Liver (tissue), 9 donors: ENCODE measurements around the gene PNCK. TPM values are rescaled to one million over a fixed set of nuclear protein-coding genes. Genes with fewer than 3 reads are reported as not detected.
"Not testable (repeated sequence)": the region's sequence is repeated elsewhere in the genome, so short reads cannot be mapped to it uniquely, and the experiment has no call there.

Experiments used
- DNase-seq: peaks from one replicate; pipeline ENCODE4 v3.0.0-alpha.2; 2017; ENCODE audit warnings: low spot score
- H3K27ac ChIP-seq, 2 donors: one replicate each; pipeline ENCODE4 v1.7.0; 2013; ENCODE audit warnings: inconsistent platforms in 2 of 2, low read length in 2 of 2, control low read depth in 1 of 2, low read depth in 1 of 2, mild to moderate bottlenecking in 1 of 2
- H3K27me3 ChIP-seq, 4 donors: one replicate each; pipeline versions ENCODE4 v1.6.1 to v1.7.0; 2013; ENCODE audit warnings: low read length in 3 of 4, inconsistent platforms in 1 of 4, mild to moderate bottlenecking in 1 of 4, moderate library complexity in 1 of 4; ENCODE audit not compliant: control insufficient read depth in 4 of 4, insufficient read depth in 4 of 4
- H3K36me3 ChIP-seq, 4 donors: one replicate each; pipeline versions ENCODE4 v1.6.1 to v1.7.0; 2013; ENCODE audit warnings: low read length in 3 of 4, mild to moderate bottlenecking in 3 of 4, low read depth in 1 of 4, moderate library complexity in 1 of 4; ENCODE audit not compliant: control insufficient read depth in 4 of 4, insufficient read depth in 3 of 4
- H3K4me1 ChIP-seq, 4 donors: one replicate each; pipeline versions ENCODE4 v1.6.1 to v1.7.0; 2013; ENCODE audit warnings: low read length in 3 of 4, mild to moderate bottlenecking in 3 of 4, moderate library complexity in 1 of 4; ENCODE audit not compliant: control insufficient read depth in 4 of 4, insufficient read depth in 4 of 4
- H3K4me3 ChIP-seq, 3 donors: one replicate each; pipeline versions ENCODE4 v1.6.1 to v1.7.0; 2013; ENCODE audit warnings: low read length in 3 of 3, control low read depth in 1 of 3, low read depth in 1 of 3, mild to moderate bottlenecking in 1 of 3
- H3K9ac ChIP-seq, 2 donors: one replicate each; pipeline ENCODE4 v1.7.0; 2013; ENCODE audit warnings: low read length in 2 of 2, mild to moderate bottlenecking in 2 of 2, moderate library complexity in 2 of 2, control low read depth in 1 of 2, low read depth in 1 of 2
- H3K9me3 ChIP-seq, 4 donors: one replicate each; pipeline versions ENCODE4 v1.6.1 to v1.7.0; 2013; ENCODE audit warnings: low read length in 3 of 4; ENCODE audit not compliant: control insufficient read depth in 4 of 4
- ATF3 ChIP-seq: IDR thresholded peaks from 2 replicates; pipeline ENCODE4 v1.6.1; 2016; ENCODE audit warnings: antibody characterized with exemption
- CTCF ChIP-seq: fragments of 150-350 bp; IDR thresholded peaks from 2 replicates; pipeline ENCODE4 v1.5.1; 2017; ENCODE audit warnings: improper control_type of control experiment, low read depth, low read length; ENCODE audit not compliant: missing input control
- FOXA1 ChIP-seq: IDR thresholded peaks from 2 replicates; pipeline ENCODE4 v1.6.1; 2016; ENCODE audit warnings: antibody characterized with exemption
- FOXA2 ChIP-seq: IDR thresholded peaks from 2 replicates; pipeline ENCODE4 v1.6.1; 2016; ENCODE audit warnings: antibody characterized with exemption
- GABPA ChIP-seq, 2 donors: IDR thresholded peaks in 1 of 2; conservative IDR thresholded peaks in 1 of 2; 2 replicates each; pipeline ENCODE4 v1.6.1; 2016; ENCODE audit warnings: antibody characterized with exemption in 2 of 2, mild to moderate bottlenecking in 1 of 2, moderate library complexity in 1 of 2
- HNF4G ChIP-seq: IDR thresholded peaks from 2 replicates; pipeline ENCODE4 v1.6.1; 2016; ENCODE audit warnings: antibody characterized with exemption
- JUND ChIP-seq, 2 donors: IDR thresholded peaks; 2 replicates each; pipeline ENCODE4 v1.6.1; 2016; ENCODE audit warnings: antibody characterized with exemption in 2 of 2
- MAX ChIP-seq: IDR thresholded peaks from 2 replicates; pipeline ENCODE4 v1.6.1; 2016; ENCODE audit warnings: antibody characterized with exemption
- NR2F2 ChIP-seq: IDR thresholded peaks from 2 replicates; pipeline ENCODE4 v1.6.1; 2016; ENCODE audit warnings: antibody characterized with exemption
- RAD21 ChIP-seq, 2 donors: IDR thresholded peaks; 2 replicates each; pipeline ENCODE4 v1.6.1; 2016; ENCODE audit warnings: antibody characterized with exemption in 2 of 2, mild to moderate bottlenecking in 2 of 2
- RXRA ChIP-seq, 2 donors: IDR thresholded peaks; 2 replicates each; pipeline ENCODE4 v1.6.1; 2017 to 2018; ENCODE audit warnings: antibody characterized with exemption in 2 of 2, mild to moderate bottlenecking in 1 of 2
- SP1 ChIP-seq: IDR thresholded peaks from 2 replicates; pipeline ENCODE4 v1.6.1; 2018; ENCODE audit warnings: antibody characterized with exemption, mild to moderate bottlenecking
- TAF1 ChIP-seq: conservative IDR thresholded peaks from 2 replicates; pipeline ENCODE4 v1.6.1; 2016; ENCODE audit warnings: antibody characterized with exemption, mild to moderate bottlenecking
- YY1 ChIP-seq: IDR thresholded peaks from 2 replicates; pipeline ENCODE4 v1.6.1; 2016; ENCODE audit warnings: antibody characterized with exemption, mild to moderate bottlenecking
- ZBTB33 ChIP-seq: IDR thresholded peaks from 2 replicates; pipeline ENCODE4 v1.6.1; 2016; ENCODE audit warnings: antibody characterized with exemption
- WGBS: extraction: QIAGEN DNeasy Blood & Tissue Kit; methylation state at CpG from one replicate; pipeline ENCODE4 v1.1.7; 2013; 5-methylcytosine and 5-hydroxymethylcytosine counted together
- polyA plus RNA-seq, 2 donors: library from polyadenylated mRNA; stranded (reverse) in 1 of 2; unstranded in 1 of 2; fragments of 200-250 nt in 1 of 2; fragments of >200 nt in 1 of 2; fragmentation: Nextera tagmentation in 1 of 2; extraction: Ambion mirVana in 1 of 2; gene quantifications; one replicate each; pipeline versions ENCODE4 v1.2.1 to v1.2.3, GENCODE V29; 2013 to 2015
- total RNA-seq, 2 donors: library from RNA; depleted of rRNA; stranded (reverse); fragments of >200 nt; gene quantifications; one replicate each; pipeline ENCODE4 v1.2.3, GENCODE V29; 2014
- donor health status: healthy.
- donor health status: healthy.
- donor health status: healthy.
- donor health status: healthy.
- donor health status: healthy.

The PNCK gene
- total and polyA plus RNA-seq, 4 donors, result 0.02 to 0.17 TPM; not detected in 2

- H3K36me3 ChIP-seq, result peaks cover 3 to 26% (median 5%) of the 10 kb centered on the region in 4 donors
- no peak overlapping the region for H3K9ac ChIP-seq
- no peak overlapping the region for H3K27ac ChIP-seq
- no peaks in the 10 kb centered on the region for H3K4me1 ChIP-seq
- no peaks in the 10 kb centered on the region for H3K9me3 ChIP-seq
- H3K27me3 ChIP-seq, result no peaks in the 10 kb centered on the region
- no peak for DNase-seq
- WGBS, result 94% methylated on average over 9 of the region's 9 CpGs
- TF ChIP-seq TAF1 (no peak), MAX (no peak), YY1 (no peak), ZBTB33 (no peak), CTCF (no peak), FOXA1 (no peak), JUND (IDR thresholded peaks at IDR 0.05) (no peak), ATF3 (no peak), RAD21 (IDR thresholded peaks at IDR 0.05) (no peak), FOXA2 (no peak), NR2F2 (no peak), SP1 (no peak), GABPA (IDR thresholded peaks at IDR 0.05 in 1 of 2, conservative IDR thresholded peaks at IDR 0.05 in 1 of 2) (no peak), HNF4G (no peak), RXRA (IDR thresholded peaks at IDR 0.05) (no peak)
- no peak overlapping the region for H3K4me3 ChIP-seq
Measured at GRCh38 chrX:153706799-153707198, 33.2 kb upstream of the PNCK start.

- H3K9me3 ChIP-seq, H3K4me1 ChIP-seq, H3K27ac ChIP-seq, H3K4me3 ChIP-seq, H3K9ac ChIP-seq, DNase-seq, H3K27me3 ChIP-seq: not testable (repeated sequence)
- H3K36me3 ChIP-seq, result peaks cover 3 to 33% (median 6%) of the 10 kb centered on the region in 4 donors
- 93% methylated on average over 18 of the region's 18 CpGs for WGBS
Measured at GRCh38 chrX:153705403-153706060, 31.9 kb upstream of the PNCK start.

- not testable (repeated sequence) for H3K9me3 ChIP-seq, DNase-seq, H3K4me3 ChIP-seq, H3K27me3 ChIP-seq, H3K9ac ChIP-seq, H3K4me1 ChIP-seq, H3K27ac ChIP-seq
- peaks cover 0 to 26% (median 6%) of the 10 kb centered on the region in 4 donors for H3K36me3 ChIP-seq
- WGBS, result 90% methylated on average over 11 of the region's 12 CpGs
Measured at GRCh38 chrX:153704631-153705402, 31.2 kb upstream of the PNCK start.
